ENCODE measurements around the gene OMD.

DNA sequence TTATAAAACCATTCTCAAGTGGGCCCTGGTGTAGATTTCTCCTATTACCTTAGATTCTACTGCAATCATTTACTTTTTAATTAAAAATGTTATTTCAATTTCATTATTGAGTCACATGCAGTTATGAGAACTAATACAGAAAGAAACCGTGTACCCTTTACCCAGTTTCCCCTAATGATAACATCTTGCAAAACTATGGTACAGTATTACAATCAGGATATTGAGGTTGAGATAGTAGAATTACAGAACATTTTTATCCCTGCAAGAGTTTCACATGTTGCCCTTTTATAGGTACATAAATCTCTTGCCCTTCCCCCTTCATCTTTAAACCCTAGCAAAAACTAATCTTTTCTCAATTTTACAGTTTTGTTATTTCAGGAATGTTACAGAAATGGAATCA, 11.0 kb upstream of the OMD start:
- TF ChIP-seq POLR2A (IDR thresholded peaks at IDR 0.05) = no peak
- no peak for TF ChIP-seq POLR2AphosphoS5 (IDR thresholded peaks at IDR 0.05)
- TF ChIP-seq CTCF (IDR thresholded peaks at IDR 0.05) = no peak

Measured in sigmoid colon (tissue), 4 donors.